ENCODE results near the gene PGM5. TPM values are rescaled to one million over a fixed set of nuclear protein-coding genes. Genes with fewer than 3 reads are reported as not detected.

PGM5 gene
- polyA plus RNA-seq, 1 donor (not counting 4 experiments of a cell fraction or from before 2014, with no cell fraction given), result 0.18 TPM

- dilution Hi-C loops (cut with MboI; ENCODE audit: extremely low pct_ligation_motif_present, low sequenced_read_pairs), result no loop called here
- H3K36me3 ChIP-seq (ENCODE audit: control insufficient read depth in 2 of 2, extremely low read depth in 1 of 2, insufficient read depth in 2 of 2, low read length in 2 of 2), result no peaks in the 10 kb centered on the region
Measured at GRCh38 chr9:68547417-68547816, 191.0 kb downstream of the PGM5 start.

GRCh38 chr9:68548241-68548640, 191.8 kb downstream of the PGM5 start:
- Histone ChIP-seq H3K4me3 (ENCODE audit: control insufficient read depth in 2 of 3, extremely low read depth in 1 of 3, insufficient read depth in 2 of 3, low read depth in 1 of 3, low read length in 3 of 3) (no peak overlapping the region), H3K4me2 (ENCODE audit: control insufficient read depth, extremely low read depth, insufficient read depth, low read depth, low read length) (no peak overlapping the region), H3K4me1 (ENCODE audit: control insufficient read depth, extremely low read depth, insufficient read depth, low read length) (no peaks in the 10 kb centered on the region), H2AFZ (ENCODE audit: control insufficient read depth, low read length) (no peak overlapping the region), H3K9ac (ENCODE audit: control insufficient read depth, extremely low read depth, insufficient read depth, low read length) (no peak overlapping the region), H3K9me3 (ENCODE audit: control insufficient read depth, low read depth, low read length) (no peaks in the 10 kb centered on the region), H3K36me3 (ENCODE audit: control insufficient read depth in 2 of 2, extremely low read depth in 1 of 2, insufficient read depth in 2 of 2, low read length in 2 of 2) (no peaks in the 10 kb centered on the region), H4K20me1 (ENCODE audit: control insufficient read depth, extremely low read depth, insufficient read depth, low read length) (no peaks in the 10 kb centered on the region), H3K9me1 (ENCODE audit: control insufficient read depth, extremely low read depth, insufficient read depth, low read length) (no peaks in the 10 kb centered on the region), H3K79me2 (ENCODE audit: control insufficient read depth, insufficient read depth, low read length) (no peaks in the 10 kb centered on the region), H3K27me3 (ENCODE audit: control insufficient read depth, extremely low read depth, insufficient read depth, low read length) (no peaks in the 10 kb centered on the region), H3K27ac (ENCODE audit: control insufficient read depth, insufficient read depth, low read length) (no peak overlapping the region)
- DNase-seq (ENCODE audit: low read depth, low spot score) (no peak), FAIRE-seq (no peak)
- no peak for TF ChIP-seq CTCF (optimal IDR thresholded peaks at IDR 0.05 in 1 of 3, IDR thresholded peaks at IDR 0.05 in 1 of 3, conservative IDR thresholded peaks at IDR 0.05 in 1 of 3; ENCODE audit: extremely low read depth in 1 of 3, insufficient read depth in 2 of 3, low read length in 3 of 3)
- dilution Hi-C loops (cut with MboI; ENCODE audit: extremely low pct_ligation_motif_present, low sequenced_read_pairs), result no loop called here

More at GRCh38 chr9:68547417-68547816, 191.0 kb downstream of the PGM5 start:
- H3K9me1 ChIP-seq (ENCODE audit: control insufficient read depth, extremely low read depth, insufficient read depth, low read length), result no peaks in the 10 kb centered on the region
- no peaks in the 10 kb centered on the region for H3K4me1 ChIP-seq (ENCODE audit: control insufficient read depth, extremely low read depth, insufficient read depth, low read length)
- H2AFZ ChIP-seq (ENCODE audit: control insufficient read depth, low read length), result no peak overlapping the region
- H3K27me3 ChIP-seq (ENCODE audit: control insufficient read depth, extremely low read depth, insufficient read depth, low read length), result no peaks in the 10 kb centered on the region
- no peaks in the 10 kb centered on the region for H3K79me2 ChIP-seq (ENCODE audit: control insufficient read depth, insufficient read depth, low read length)
- H3K9ac ChIP-seq (ENCODE audit: control insufficient read depth, extremely low read depth, insufficient read depth, low read length), result no peak overlapping the region
- no peak overlapping the region for H3K4me3 ChIP-seq (ENCODE audit: control insufficient read depth in 2 of 3, extremely low read depth in 1 of 3, insufficient read depth in 2 of 3, low read depth in 1 of 3, low read length in 3 of 3)
- H4K20me1 ChIP-seq (ENCODE audit: control insufficient read depth, extremely low read depth, insufficient read depth, low read length), result no peaks in the 10 kb centered on the region
- H3K4me2 ChIP-seq (ENCODE audit: control insufficient read depth, extremely low read depth, insufficient read depth, low read depth, low read length), result no peak overlapping the region
- H3K9me3 ChIP-seq (ENCODE audit: control insufficient read depth, low read depth, low read length), result no peaks in the 10 kb centered on the region
- no peak for TF ChIP-seq EZH2 (IDR thresholded peaks at IDR 0.05; ENCODE audit: low read length)
- TF ChIP-seq CTCF (optimal IDR thresholded peaks at IDR 0.05 in 1 of 3, IDR thresholded peaks at IDR 0.05 in 1 of 3, conservative IDR thresholded peaks at IDR 0.05 in 1 of 3; ENCODE audit: extremely low read depth in 1 of 3, insufficient read depth in 2 of 3, low read length in 3 of 3), result no peak
- FAIRE-seq, result no peak
- no peak overlapping the region for H3K27ac ChIP-seq (ENCODE audit: control insufficient read depth, insufficient read depth, low read length)
- DNase-seq (ENCODE audit: low read depth, low spot score), result no peak

Data from keratinocyte (primary cell).